GM10847 (cell line): ENCODE results near the gene DYNLRB2.

Experiments
- POLR2A ChIP-seq: IDR thresholded peaks from 2 replicates; pipeline ENCODE4 v1.6.1; 2011; ENCODE audit not compliant: insufficient read length; ENCODE audit errors: extremely low read depth

The DYNLRB2 gene

DNA sequence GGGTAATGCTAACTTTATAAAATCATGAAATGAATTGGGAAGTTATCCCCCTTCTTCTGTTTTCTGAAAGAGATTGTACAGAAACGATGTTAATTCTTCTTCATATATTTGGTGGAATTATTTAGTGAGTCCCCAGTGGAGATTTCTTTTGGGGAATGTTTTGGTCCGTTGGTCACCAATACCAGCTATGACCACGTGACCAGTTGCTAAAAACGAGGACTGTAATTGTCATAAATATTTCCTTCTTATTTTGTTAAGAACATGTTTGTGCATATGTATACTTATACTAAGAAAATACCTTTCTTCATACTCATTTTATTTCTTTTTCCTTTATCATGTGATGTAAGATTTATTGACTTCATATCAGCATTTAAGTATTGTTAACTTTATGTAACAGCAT lies 10.3 kb upstream of the DYNLRB2 start:
- no peak for TF ChIP-seq POLR2A

DNA sequence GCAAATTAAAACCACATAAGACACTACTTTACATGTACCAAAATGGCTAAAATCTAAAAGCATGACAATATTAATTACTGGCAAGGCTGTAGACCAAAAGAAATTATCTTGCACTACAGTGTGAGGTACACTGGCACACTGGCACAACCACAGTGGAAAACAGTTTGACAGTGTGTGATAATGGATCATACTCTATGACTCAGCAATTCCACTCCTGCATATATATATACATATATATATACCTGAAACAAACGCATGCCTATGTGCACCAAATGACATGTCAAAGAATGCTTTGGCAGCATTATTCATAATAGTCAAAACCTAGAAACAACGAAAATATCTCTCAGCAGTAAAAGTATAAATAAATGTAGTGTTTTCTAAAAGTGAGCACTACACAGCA lies 4.6 kb upstream of the DYNLRB2 start:
- no peak for TF ChIP-seq POLR2A

DNA sequence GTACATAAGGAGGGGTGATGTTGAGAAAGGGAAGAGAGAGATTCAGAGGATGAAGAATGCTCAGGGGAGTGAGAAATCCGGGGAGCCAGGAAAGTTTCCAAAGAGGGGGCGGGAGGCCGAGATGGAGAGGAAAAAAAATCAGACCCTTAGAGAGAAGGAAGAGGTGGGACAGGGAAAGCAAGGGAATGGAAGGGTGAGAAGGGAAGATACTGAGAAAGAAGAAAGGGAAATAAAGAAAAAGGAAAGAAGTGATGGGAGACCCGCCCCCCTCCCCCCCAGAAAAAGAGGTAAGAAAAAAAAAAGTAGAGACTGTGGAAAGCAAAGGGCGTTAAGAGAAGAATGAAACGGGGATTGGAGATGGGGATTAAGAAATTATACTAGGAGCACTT lies 507 bp downstream of the DYNLRB2 start:
- TF ChIP-seq POLR2A, result no peak

DNA sequence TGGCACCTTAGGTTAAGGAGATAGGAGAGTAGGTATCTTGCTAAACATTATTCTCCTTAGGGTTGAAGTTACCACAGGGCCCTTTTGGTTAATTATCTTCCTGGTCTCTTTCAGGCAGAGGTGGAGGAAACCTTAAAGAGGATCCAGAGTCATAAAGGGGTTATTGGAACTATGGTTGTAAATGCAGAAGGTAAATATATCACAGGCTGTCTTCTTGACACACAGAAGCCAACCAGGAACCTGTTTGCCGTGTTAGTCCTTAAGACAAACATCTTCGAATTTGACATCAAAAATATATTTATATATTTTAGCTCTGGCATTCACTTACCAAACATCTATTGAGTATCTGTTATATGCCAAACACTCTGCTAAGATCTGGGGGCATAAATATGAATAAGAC lies 2.4 kb downstream of the DYNLRB2 start:
- TF ChIP-seq POLR2A, result no peak

DNA sequence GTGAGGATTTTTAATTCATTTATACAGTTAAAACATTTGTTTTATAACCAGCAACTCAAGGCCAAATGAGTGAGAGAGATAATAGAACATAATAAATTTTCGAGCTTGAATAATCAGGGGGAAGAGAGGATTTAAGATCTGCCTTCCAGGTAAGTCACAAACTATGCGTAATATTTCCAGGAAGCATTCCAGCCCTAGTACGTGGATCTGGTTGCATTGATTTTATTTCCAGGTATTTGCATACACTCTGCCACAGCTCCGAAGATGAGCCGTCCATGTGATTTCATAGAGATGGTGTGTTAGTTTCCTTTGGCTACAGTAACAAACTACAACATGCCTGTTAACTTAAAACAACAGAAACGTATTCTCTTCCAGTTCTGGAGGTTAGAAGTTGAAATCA lies 3.5 kb downstream of the DYNLRB2 start:
- TF ChIP-seq POLR2A, result no peak

DNA sequence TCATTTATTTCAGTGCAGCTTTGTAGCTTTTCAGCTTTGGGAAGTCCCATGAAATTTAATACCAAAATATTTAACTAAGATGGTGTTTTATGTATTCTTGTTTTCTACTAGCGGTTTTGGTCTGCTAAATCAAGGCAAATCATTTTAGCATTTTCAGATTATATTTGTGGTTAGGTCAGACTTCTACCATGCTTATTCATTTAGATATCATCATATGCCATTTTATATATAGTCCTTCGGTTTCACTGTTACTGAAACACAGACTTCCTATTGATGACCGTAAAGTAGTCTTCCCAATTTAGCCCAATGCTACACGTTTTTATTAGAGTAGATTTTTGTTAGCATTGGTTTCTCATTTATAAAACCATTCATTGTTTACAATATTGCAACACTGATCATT lies 5.5 kb downstream of the DYNLRB2 start:
- no peak for TF ChIP-seq POLR2A

DNA sequence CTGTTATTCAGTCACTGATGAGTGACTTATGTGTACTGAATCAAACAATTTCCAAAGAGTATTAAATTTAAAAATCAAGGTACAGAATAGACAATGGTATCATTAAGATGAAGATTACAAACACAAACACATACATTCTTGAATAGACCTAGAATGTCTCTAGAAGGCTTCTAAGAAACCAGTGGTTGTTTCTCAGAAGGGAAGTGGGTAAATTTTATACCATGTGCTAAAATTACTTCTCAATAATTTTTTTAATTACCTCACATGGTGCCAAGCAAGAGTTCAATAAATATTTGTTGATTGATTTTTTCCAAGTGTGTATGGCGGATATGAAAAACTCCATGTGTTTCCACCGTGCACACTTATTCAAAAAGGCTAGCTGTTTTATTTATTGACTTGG lies 6.4 kb downstream of the DYNLRB2 start:
- no peak for TF ChIP-seq POLR2A

DNA sequence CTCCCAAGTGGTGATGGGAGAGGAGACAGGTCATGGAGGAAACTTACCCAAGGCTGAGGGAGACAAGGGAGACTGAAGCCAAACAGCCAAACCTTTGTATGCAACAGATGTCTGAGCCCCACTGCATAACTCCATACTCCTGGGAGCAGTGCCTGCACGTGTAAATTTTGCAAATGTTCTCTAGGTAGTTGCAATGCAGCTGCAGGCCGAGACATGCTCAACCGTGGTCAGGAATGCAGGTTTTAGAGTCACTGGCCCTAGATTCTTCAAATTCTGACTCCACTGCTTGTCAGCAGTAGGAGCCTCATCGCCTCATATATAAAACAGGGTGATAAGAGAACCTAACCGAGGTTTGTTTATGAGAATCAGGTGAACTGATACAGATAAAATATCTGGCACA lies 11.5 kb downstream of the DYNLRB2 start:
- no peak for TF ChIP-seq POLR2A

DNA sequence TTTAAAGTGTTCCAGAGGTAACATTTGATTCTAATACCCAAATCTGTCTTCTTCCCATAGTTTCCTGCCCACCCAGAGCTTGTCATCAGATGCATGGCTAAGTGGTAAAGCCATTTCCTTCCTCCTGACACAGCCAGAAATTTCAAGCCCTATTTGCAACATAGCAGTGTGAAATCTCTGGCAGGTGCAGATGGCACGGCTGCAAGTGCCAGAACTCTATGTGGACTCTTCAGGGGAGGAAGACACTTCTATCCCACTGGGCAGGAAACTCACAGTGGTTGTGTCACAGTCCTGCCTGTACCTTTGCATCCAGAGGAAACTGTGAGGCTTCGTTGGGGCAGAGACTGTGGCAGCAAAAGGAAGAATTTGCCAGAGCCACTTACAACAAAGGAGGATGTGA lies 13.2 kb downstream of the DYNLRB2 start:
- no peak for TF ChIP-seq POLR2A

DNA sequence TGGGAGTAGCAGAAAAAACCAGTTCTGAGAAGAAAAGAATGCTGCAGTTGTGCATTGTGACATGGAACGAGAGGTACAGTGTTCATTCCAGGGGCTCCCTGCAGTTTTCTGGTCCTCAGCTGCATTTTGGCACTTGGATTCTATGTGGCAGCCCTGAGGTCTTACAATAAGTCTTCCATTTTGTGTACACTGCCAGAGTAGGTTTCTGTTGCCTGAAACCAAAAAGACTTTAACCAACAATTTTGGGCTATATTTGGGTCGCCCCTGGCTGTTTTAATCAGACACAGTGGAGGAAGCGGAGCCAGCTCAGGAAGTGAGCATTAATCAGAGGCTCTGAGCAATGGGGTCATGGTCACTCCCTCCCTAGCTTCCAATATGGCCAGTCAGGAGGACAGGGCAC lies 15.7 kb downstream of the DYNLRB2 start:
- no peak for TF ChIP-seq POLR2A

DNA sequence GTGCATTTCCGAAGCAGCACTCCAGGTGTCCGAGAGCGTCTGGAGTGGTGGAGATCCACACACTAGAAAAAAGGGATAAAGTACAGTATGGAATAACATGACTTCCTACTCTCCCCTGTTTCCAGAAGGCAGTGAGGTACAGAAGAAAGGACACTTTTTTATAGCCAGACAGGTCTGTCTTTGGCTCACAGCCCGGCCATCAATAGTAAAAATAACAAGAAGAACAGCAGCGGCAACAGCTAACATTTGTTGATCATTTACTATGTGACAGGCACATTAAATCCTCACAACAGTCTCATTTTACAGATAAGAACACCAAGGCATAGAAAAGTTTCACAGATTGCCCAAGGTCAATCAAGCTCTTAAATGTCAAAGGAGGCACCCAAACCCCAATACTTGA lies 16.2 kb downstream of the DYNLRB2 start:
- TF ChIP-seq POLR2A, result no peak

DNA sequence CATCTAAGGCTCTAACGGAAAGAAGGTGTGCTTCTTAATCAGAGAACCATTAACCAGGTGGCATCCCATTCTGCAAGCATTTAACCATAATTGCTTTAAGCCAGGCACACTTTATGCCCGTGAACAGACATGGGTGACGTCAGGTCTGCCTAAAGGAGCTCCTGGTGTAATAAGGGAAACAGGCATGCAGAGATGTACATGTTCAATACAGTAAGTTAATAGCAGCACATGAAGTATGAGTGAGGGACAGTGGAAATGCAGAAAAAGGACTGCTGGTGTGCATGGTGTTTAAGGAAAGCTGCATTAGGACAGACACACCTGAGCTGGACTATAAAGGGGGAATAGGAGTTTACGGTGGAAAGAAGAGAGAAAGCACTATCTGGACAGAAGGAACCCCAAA lies 18.6 kb downstream of the DYNLRB2 start:
- no peak for TF ChIP-seq POLR2A

DNA sequence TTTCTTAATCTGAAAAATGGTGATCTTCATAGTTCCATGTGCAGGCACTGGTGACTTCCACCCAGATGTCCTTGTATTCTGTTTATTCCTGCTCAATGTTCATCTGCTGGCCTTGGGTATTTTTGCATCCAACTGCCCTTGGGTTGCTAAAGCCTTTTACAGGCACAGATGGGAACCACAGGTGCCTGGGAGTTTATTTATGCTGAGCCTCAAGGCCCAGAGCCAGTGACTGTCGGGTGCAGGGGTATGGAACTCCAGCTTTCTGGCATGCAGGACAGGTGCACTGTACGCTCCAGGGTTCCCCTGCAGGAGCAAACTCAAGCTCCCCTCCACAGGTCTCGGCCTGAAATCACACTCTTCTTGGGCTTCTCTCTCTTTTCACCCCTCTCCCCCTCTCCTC lies 22.3 kb downstream of the DYNLRB2 start:
- no peak for TF ChIP-seq POLR2A

DNA sequence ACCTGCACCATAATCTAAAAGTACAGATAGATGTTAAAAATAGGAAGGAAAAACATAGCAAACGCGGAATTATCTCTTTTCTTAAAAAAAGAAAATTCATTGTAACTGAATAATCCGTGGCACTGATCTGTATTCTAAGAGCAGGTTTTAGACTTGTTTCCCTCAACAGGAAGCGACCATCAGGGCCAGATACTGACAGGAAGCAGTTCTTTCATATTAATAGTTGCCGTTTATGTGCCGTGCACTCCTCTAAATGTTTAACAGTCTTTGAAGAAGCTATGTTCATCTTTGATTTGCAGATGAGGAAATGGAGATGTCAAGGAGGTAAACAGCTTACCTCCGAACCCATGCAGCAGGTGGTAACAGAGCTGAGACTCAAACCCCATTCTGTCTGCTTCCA lies 23.6 kb downstream of the DYNLRB2 start:
- TF ChIP-seq POLR2A, result no peak

DNA sequence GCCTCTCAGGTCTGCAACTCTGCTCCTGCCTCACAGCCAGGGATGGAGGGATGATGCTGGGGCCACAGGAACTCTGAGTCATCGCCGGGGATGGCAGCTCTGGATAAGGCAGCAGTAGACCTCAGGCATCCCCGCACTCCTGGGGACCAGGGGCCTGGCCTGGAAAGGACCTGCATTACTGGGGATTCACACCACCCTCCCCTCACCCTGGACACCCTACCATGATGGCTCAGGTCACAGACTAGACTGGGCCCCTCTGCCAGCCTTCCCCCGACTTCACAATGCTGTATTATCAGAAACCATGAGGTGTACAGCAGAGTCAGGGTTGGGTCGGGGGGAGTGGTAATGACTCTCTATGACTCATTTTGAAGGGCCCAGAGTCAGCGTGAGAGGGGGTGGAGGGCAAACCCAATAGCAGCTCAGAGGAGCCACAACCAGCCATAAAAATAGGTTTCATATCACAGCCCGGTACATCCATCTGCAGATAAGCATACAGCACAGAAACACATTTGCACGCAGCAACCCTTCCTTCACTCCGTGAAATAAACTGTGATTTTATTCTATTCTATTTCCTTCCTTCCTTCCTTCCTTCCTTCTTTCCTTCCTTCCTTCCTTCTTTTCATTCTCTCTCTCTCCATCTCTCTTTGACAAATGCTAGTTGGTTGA lies 28.8 kb downstream of the DYNLRB2 start:
- no peak for TF ChIP-seq POLR2A

DNA sequence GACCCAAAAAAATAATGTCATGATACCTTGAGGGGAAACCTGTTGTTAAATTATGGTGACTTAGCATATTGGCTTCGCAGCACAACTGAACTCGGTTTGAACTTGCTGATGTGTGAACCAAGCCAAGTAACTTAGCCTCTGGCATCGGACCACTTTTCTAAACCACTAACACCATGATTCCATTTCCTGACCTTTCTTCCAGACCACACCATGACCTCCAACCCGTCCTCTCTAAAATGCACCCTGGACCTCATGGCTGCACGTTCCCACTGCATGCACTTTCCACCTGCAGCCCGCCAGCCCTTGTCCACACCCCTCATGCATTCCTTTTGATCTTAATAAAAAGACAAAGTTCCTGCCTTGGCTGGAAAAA lies 29.3 kb downstream of the DYNLRB2 start:
- no peak for TF ChIP-seq POLR2A

DNA sequence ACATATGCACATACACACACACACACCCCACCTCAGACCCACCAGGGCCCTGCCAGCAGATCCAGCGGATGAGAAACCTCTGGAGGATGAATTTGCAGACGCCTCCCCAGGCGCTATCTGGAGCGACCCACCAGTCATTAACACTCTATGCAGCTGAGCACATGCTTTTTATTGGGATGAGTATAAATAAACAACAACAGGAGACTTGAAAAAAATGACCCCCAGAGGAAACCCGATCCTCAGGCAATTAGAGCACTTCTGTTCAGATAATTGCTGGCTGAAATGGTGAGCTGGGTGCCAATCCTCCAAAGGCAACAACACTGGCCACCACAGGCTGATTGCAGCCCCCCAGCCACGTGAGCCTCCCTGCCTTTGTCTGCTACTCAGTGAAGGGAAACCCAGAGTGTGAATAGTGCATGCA lies 32.9 kb downstream of the DYNLRB2 start:
- TF ChIP-seq POLR2A, result no peak

DNA sequence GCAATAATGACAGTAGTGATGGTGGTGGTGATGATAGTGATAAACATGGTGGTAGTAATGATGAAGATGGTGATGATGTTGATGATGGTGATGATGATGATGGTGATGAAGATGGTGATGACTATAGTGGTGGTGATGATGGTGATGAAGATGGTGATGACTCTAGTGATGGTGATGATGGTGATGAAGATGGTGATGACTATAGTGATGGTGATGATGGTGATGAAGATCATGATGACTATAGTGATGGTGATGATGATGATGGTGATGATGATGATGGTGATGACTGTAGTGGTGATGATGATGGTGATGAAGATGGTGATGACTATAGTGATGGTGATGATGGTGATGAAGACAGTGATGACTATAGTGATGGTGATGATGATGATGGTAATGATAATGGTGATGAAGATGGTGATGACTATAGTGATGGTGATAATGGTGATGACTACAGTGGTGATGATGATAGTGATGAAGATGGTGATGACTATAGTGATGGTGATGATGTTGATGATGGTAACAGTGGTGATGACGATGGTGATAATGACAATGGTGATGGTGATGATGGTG lies 35.6 kb downstream of the DYNLRB2 start:
- TF ChIP-seq POLR2A, result no peak
